ENCODE measurements around the gene TAF4B. TPM values are rescaled to one million over a fixed set of nuclear protein-coding genes. Genes with fewer than 3 reads are reported as not detected.

Gene TAF4B
- total RNA-seq, 1 experiment from 2014 or later, result 8.3 TPM

- H3K4me1 ChIP-seq (ENCODE audit: insufficient read depth, low read length), result no peaks in the 10 kb centered on the region
- no peaks in the 10 kb centered on the region for H3K9me3 ChIP-seq (ENCODE audit: low read length)
- ATAC-seq, result peak; percentile 96
- DNase-seq, result peak; percentile 62
- ChIA-PET POLR2A (ENCODE audit: unreplicated experiment) (no interaction called here), CTCF (interaction anchor here (0.6 to 1.2 kb wide), 3 partner anchors 21 to 216 kb away, joined by 4 to 12 read pairs (median 6); no protein-coding TSS in a partner anchor)
- H3K27ac ChIP-seq (ENCODE audit: low read length), result no peak overlapping the region
- H3F3A ChIP-seq (ENCODE audit: low read length, unreplicated experiment), result no peaks in the 10 kb centered on the region
- intact Hi-C loops (cut with micrococcal nuclease), result loop anchor here (2.0 to 10.0 kb wide), 2 partner anchors 144 to 210 kb away; partner anchors contain the start of gene KCTD1
- BruUV-seq (replicated peaks), result no TSS peak
- no peak overlapping the region for H3K4me3 ChIP-seq (ENCODE audit: low read length)
- no peaks in the 10 kb centered on the region for H3K27me3 ChIP-seq (ENCODE audit: low read length)
- H4K20me1 ChIP-seq (ENCODE audit: low read length), result no peaks in the 10 kb centered on the region
- H3K9me2 ChIP-seq (replicated peaks; ENCODE audit: low read length), result no peaks in the 10 kb centered on the region
- no peak overlapping the region for H2AFZ ChIP-seq (ENCODE audit: low read length)
- TF ChIP-seq EZH2 (IDR thresholded peaks at IDR 0.05; ENCODE audit: low read length, unreplicated experiment), result no peak
- TF ChIP-seq, protein P1, sequence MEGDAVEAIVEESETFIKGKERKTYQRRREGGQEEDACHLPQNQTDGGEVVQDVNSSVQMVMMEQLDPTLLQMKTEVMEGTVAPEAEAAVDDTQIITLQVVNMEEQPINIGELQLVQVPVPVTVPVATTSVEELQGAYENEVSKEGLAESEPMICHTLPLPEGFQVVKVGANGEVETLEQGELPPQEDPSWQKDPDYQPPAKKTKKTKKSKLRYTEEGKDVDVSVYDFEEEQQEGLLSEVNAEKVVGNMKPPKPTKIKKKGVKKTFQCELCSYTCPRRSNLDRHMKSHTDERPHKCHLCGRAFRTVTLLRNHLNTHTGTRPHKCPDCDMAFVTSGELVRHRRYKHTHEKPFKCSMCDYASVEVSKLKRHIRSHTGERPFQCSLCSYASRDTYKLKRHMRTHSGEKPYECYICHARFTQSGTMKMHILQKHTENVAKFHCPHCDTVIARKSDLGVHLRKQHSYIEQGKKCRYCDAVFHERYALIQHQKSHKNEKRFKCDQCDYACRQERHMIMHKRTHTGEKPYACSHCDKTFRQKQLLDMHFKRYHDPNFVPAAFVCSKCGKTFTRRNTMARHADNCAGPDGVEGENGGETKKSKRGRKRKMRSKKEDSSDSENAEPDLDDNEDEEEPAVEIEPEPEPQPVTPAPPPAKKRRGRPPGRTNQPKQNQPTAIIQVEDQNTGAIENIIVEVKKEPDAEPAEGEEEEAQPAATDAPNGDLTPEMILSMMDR (conservative IDR thresholded peaks at IDR 0.05; ENCODE audit: low read depth, low read length), result peak; percentile 77
- H3K9ac ChIP-seq (ENCODE audit: low read length), result no peak overlapping the region
- H3K36me3 ChIP-seq (ENCODE audit: low read depth, low read length), result no peaks in the 10 kb centered on the region
- no peak overlapping the region for H3K4me2 ChIP-seq (ENCODE audit: low read length)
- no peaks in the 10 kb centered on the region for H3K79me2 ChIP-seq (ENCODE audit: low read length)
Measured at GRCh38 chr18:26405190-26405801, 179.1 kb downstream of the TAF4B start.

GRCh38 chr18:26406324-26406723 lies 180.1 kb downstream of the TAF4B start:
- Histone ChIP-seq H3K9me2 (replicated peaks; ENCODE audit: low read length) (no peaks in the 10 kb centered on the region), H3K4me3 (ENCODE audit: low read length) (no peak overlapping the region), H3K36me3 (ENCODE audit: low read depth, low read length) (no peaks in the 10 kb centered on the region), H3F3A (ENCODE audit: low read length, unreplicated experiment) (no peaks in the 10 kb centered on the region), H3K27ac (ENCODE audit: low read length) (no peak overlapping the region), H3K79me2 (ENCODE audit: low read length) (no peaks in the 10 kb centered on the region), H3K9me3 (ENCODE audit: low read length) (no peaks in the 10 kb centered on the region), H2AFZ (ENCODE audit: low read length) (no peak overlapping the region), H3K27me3 (ENCODE audit: low read length) (no peaks in the 10 kb centered on the region), H4K20me1 (ENCODE audit: low read length) (no peaks in the 10 kb centered on the region), H3K4me2 (ENCODE audit: low read length) (no peak overlapping the region), H3K4me1 (ENCODE audit: insufficient read depth, low read length) (no peaks in the 10 kb centered on the region), H3K9ac (ENCODE audit: low read length) (no peak overlapping the region)
- ATAC-seq (no peak), DNase-seq (no peak)
- intact Hi-C loops (cut with micrococcal nuclease), result loop anchor here (10.0 kb wide), 1 partner anchor 208 kb away; no protein-coding TSS in a partner anchor
- CTCF ChIA-PET, result no interaction called here
- no TSS peak for BruUV-seq (replicated peaks)
- POLR2A ChIA-PET (ENCODE audit: unreplicated experiment), result no interaction called here
- TF ChIP-seq, protein P1 (conservative IDR thresholded peaks at IDR 0.05; ENCODE audit: low read depth, low read length), result no peak
- TF ChIP-seq EZH2phosphoT487 (IDR thresholded peaks at IDR 0.05; ENCODE audit: borderline replicate concordance, low read length), result no peak
- TF ChIP-seq EZH2 (IDR thresholded peaks at IDR 0.05; ENCODE audit: low read length, unreplicated experiment), result no peak

DNA sequence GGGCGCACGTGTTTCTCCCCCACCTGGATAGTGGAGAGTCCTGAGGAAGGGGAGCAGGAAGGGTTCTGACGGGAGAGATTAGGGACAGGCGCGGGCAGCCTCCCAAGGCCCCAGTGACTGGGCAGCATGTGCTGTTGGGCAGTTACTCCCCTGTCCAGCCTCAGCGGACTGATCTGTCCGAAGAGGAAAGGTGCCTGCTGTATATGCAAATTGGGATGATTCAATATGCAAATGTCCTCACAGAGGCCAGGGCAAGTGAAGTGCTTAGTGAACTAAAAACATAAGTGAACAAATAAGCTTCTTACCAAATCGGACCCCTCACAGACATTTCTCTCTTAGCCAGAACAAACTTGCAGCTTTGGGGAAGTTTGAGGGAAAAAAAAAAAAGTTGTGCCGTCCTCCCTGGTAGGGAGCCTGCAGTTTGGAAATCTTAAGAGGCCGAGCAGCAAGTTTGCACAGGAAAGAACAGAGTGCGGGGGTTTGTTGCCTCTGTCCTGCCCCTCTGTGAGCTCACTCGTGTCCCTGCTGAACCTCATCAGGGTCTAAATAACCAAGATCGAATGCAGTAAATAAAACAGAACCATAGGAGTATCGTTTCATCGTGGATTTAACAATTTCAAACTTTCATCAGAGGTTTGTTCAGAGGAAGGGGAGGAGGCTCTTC lies 180.7 kb downstream of the TAF4B start:
- Histone ChIP-seq H4K20me1 (ENCODE audit: low read length) (no peaks in the 10 kb centered on the region), H3K27me3 (ENCODE audit: low read length) (no peaks in the 10 kb centered on the region), H2AFZ (ENCODE audit: low read length) (no peak overlapping the region), H3K9me2 (replicated peaks; ENCODE audit: low read length) (no peaks in the 10 kb centered on the region), H3K4me3 (ENCODE audit: low read length) (no peak overlapping the region), H3K79me2 (ENCODE audit: low read length) (no peaks in the 10 kb centered on the region), H3F3A (ENCODE audit: low read length, unreplicated experiment) (no peaks in the 10 kb centered on the region), H3K9ac (ENCODE audit: low read length) (no peak overlapping the region), H3K4me2 (ENCODE audit: low read length) (no peak overlapping the region), H3K4me1 (ENCODE audit: insufficient read depth, low read length) (no peaks in the 10 kb centered on the region), H3K27ac (ENCODE audit: low read length) (no peak overlapping the region), H3K9me3 (ENCODE audit: low read length) (no peaks in the 10 kb centered on the region), H3K36me3 (ENCODE audit: low read depth, low read length) (no peaks in the 10 kb centered on the region)
- ChIA-PET CTCF (no interaction called here), POLR2A (ENCODE audit: unreplicated experiment) (no interaction called here)
- ATAC-seq, result no peak
- intact Hi-C loops (cut with micrococcal nuclease), result loop anchor here (10.0 kb wide), 1 partner anchor 208 kb away; no protein-coding TSS in a partner anchor
- BruUV-seq (replicated peaks), result no TSS peak
- TF ChIP-seq, protein P1 (conservative IDR thresholded peaks at IDR 0.05; ENCODE audit: low read depth, low read length), result no peak
- no peak for TF ChIP-seq EZH2phosphoT487 (IDR thresholded peaks at IDR 0.05; ENCODE audit: borderline replicate concordance, low read length)
- no peak for TF ChIP-seq EZH2 (IDR thresholded peaks at IDR 0.05; ENCODE audit: low read length, unreplicated experiment)
- DNase-seq, result no peak

All from PC-3 (cell line).